ENCODE measurements around the gene SDCBP2. TPM values are rescaled to one million over a fixed set of nuclear protein-coding genes. Genes with fewer than 3 reads are reported as not detected.

SDCBP2 gene
- total and polyA plus RNA-seq, 2 of the 4 experiments (the other 2 are of a cell fraction) = 0.54 to 1.3 TPM

DNA sequence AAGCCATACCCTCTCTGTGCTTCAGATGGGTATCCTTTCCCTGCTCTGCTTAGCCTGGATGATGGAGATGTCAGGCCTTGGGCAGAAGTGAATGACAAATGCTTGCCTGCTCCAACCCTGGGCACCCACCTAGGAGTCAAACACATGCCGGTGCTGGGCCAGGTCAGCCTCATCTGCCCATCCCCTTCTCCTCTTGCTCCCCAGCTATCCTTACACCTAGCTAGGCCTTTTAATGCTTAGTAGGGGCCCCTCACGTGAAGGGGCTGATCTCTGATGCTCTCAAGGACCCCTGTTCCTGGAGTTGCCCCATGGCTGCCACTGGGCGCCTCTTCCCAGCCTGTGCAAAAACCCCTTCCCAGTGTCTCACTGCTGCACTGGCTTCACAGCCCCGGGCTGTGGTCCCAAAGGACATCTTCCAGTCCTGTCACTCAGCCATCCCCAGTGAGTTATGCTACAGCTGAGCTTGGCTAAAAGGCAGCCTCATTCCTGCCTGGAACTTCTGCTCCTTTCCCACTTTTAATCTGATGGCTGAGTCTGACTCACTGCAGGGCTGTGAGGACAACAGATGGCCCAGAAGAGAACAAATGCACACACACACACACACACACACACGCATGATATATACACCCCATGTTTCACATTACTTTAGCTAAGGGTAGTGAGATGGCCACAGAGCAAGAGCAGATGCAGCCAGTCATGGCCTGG, 12.8 kb upstream of the SDCBP2 start:
- Histone ChIP-seq H3K56ac (ENCODE audit: extremely low read depth, insufficient read depth, low read length) (no peak overlapping the region), H3K27ac (ENCODE audit: insufficient read depth, low read length) (no peak overlapping the region), H3K18ac (ENCODE audit: low read depth, low read length) (peak overlapping the region; percentile 5; the same call in 1 of the 2 replicates), H2AK5ac (ENCODE audit: low read depth, low read length) (peak overlapping the region; percentile 45; the same call in 1 of the 2 replicates), H2AFZ (replicated peaks; ENCODE audit: low read length, poor library complexity) (no peak overlapping the region), H3K27me3 (ENCODE audit: control insufficient read depth, insufficient read depth, low read length) (no peaks in the 10 kb centered on the region), H3K36me3 (ENCODE audit: control insufficient read depth, insufficient read depth, low read length) (no peaks in the 10 kb centered on the region), H4K91ac (ENCODE audit: insufficient read depth, low read depth, low read length) (no peak overlapping the region), H3K14ac (replicated peaks; ENCODE audit: low read depth, low read length) (no peak overlapping the region; the same call in 1 of the 2 replicates), H4K20me1 (ENCODE audit: insufficient read depth, low read length) (peaks cover 8% of the 10 kb centered on the region; the same call in 1 of the 2 replicates), H2AK9ac (replicated peaks; ENCODE audit: low read depth, low read length, poor library complexity) (peak overlapping the region; percentile 25), H3K4me2 (ENCODE audit: low read depth, low read length) (no peak overlapping the region), H3K4me3 (ENCODE audit: insufficient read depth, low read depth, low read length) (no peak overlapping the region), H3K23ac (ENCODE audit: low read depth, low read length) (peak overlapping the region; percentile 9; the same call in 1 of the 2 replicates), H2BK120ac (ENCODE audit: low read depth, low read length) (no peak overlapping the region), H3K79me1 (ENCODE audit: low read depth in 1 of 2, low read length in 2 of 2) (peaks cover 4 to 57% of the 10 kb centered on the region in 2 experiments; a peak in 3 of 4 replicates), H3K9ac (ENCODE audit: low read depth, low read length) (no peak overlapping the region), H4K5ac (ENCODE audit: low read depth, low read length) (no peak overlapping the region), H3K9me3 (ENCODE audit: control insufficient read depth, insufficient read depth, low read length) (no peaks in the 10 kb centered on the region), H2BK15ac (ENCODE audit: low read depth, low read length) (peak overlapping the region; percentile 23; the same call in 1 of the 3 replicates), H3K9me1 (ENCODE audit: insufficient read depth, low read length) (peaks cover 24% of the 10 kb centered on the region), H4K8ac (ENCODE audit: low read depth in 2 of 2, low read length in 2 of 2) (0 out of 4 replicates have a peak overlapping the region, but pooled peaks of 1 of the 2 experiments have one; percentile 16), H3K4me1 (ENCODE audit: control insufficient read depth, insufficient read depth, low read length) (peaks cover 19% of the 10 kb centered on the region), H2BK5ac (ENCODE audit: low read depth, low read length, poor library complexity, severe bottlenecking) (peak overlapping the region; percentile 19), H2BK20ac (ENCODE audit: low read depth, low read length) (no peak overlapping the region), H3K4ac (ENCODE audit: low read depth, low read length) (peak overlapping the region; percentile 8; the same call in 1 of the 2 replicates)
- BruUV-seq (replicated peaks) = no TSS peak
- ChIA-PET CTCF (no interaction called here), POLR2A (ENCODE audit: unreplicated experiment) (no interaction called here)
- in situ Hi-C loops (cut with MboI; ENCODE audit: low sequenced_read_pairs) = loop anchor here (25.0 kb wide), 1 partner anchor 496 kb away; no protein-coding TSS in a partner anchor
- 90% methylated on average over 2 of the region's 5 CpGs; no CpG with 5 or more reads in 1 of the 2 experiments for WGBS, 2 experiments (ENCODE audit: extremely low coverage in 2 of 2, insufficient read length in 1 of 2)
- intact Hi-C loops (cut with micrococcal nuclease) = no loop called here
- DNase-seq = peak; percentile 80
- dilution Hi-C loops (cut with HindIII; ENCODE audit: low sequenced_read_pairs, unreplicated experiment) = no loop called here
- ATAC-seq (ENCODE audit: low read depth) = peak; percentile 76
- TF ChIP-seq FOS (IDR thresholded peaks at IDR 0.05; ENCODE audit: low read depth, low read length) (peak; percentile 11; the same call in 1 of the 2 replicates), BHLHE40 (IDR thresholded peaks at IDR 0.05; ENCODE audit: low read depth, low read length) (no peak), RFX5 (IDR thresholded peaks at IDR 0.05; ENCODE audit: low read depth, low read length) (no peak)

Measured in IMR-90 (cell line).